GM13977 (cell line): Measurements from ENCODE around the gene MCF2L.

Experiments used
- DNase-seq: peaks from one replicate; pipeline ENCODE4 v3.0.0; 2012; ENCODE audit warnings: low spot score
- in situ Hi-C: fragments of 300-500 bp; cut with MboI; formaldehyde crosslinking; loops from one replicate; pipeline ENCODE4 v1.12.0; 2022; ENCODE audit warnings: low sequenced_read_pairs, low pct_unique_long_range_greater_than_20kb, mixed read lengths, inconsistent platforms; ENCODE audit not compliant: unreplicated experiment
- TF ChIP-seq, protein P1 (sequence below): IDR thresholded peaks from 2 replicates; pipeline ENCODE4 v1.5.1; 2012; ENCODE audit warnings: mild to moderate bottlenecking, control low read depth; ENCODE audit not compliant: insufficient read depth; ENCODE audit errors: extremely low read depth, missing control alignments

Gene MCF2L

DNA sequence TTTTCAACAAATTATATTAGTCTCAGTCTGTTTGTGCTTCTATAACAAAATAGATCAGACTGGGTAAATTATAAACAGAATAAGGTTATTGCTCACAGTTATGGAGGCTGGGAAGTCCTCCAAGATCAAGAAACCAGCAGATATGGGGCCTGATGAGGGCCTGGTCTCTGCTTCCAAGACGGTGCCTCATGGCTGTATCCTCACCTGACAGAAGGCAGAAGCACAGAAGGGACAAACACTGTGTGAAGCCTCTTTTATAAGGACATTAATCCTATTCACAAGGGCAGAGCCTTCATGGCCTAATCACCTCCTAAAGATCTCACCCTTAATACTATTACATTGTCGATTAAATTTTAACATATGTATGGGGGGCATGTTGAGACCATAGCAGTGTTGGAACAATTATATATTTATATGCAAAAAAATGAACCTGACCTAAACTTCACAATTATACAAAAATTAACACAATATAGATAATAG, 166.3 kb downstream of the MCF2L start:
- TF ChIP-seq, protein P1, sequence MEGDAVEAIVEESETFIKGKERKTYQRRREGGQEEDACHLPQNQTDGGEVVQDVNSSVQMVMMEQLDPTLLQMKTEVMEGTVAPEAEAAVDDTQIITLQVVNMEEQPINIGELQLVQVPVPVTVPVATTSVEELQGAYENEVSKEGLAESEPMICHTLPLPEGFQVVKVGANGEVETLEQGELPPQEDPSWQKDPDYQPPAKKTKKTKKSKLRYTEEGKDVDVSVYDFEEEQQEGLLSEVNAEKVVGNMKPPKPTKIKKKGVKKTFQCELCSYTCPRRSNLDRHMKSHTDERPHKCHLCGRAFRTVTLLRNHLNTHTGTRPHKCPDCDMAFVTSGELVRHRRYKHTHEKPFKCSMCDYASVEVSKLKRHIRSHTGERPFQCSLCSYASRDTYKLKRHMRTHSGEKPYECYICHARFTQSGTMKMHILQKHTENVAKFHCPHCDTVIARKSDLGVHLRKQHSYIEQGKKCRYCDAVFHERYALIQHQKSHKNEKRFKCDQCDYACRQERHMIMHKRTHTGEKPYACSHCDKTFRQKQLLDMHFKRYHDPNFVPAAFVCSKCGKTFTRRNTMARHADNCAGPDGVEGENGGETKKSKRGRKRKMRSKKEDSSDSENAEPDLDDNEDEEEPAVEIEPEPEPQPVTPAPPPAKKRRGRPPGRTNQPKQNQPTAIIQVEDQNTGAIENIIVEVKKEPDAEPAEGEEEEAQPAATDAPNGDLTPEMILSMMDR, result no peak
- no peak for DNase-seq
- in situ Hi-C loops, result no loop called here

DNA sequence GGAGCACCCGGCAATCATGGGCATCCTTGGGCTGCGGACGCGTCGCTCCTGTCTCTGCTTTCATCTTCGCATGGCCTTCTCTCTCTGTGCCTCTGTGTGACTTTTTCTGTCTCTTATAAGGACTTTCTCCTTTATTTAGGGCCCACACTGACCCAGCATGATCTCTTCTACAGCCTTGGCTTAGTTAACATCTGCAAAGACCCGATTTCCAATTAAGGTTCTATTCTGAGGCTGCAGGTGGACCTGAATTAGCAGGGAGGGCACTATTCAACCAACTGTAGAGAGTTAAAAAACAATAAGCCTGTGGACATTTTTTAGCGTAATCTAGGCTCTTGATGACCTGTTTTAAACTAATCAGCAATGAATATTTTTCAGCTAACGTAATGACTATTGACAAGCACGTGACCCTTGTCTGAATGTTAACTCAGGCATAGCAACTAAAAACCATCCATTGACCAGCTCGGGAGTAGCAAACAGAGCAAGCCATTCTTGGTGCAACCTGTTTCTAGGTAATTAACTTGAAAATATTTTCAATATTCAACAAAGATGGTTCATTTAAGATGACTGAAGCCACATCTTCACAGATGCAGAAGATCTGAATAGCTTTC, 168.8 kb downstream of the MCF2L start:
- TF ChIP-seq, protein P1, result no peak
- in situ Hi-C loops, result no loop called here
- DNase-seq, result no peak

DNA sequence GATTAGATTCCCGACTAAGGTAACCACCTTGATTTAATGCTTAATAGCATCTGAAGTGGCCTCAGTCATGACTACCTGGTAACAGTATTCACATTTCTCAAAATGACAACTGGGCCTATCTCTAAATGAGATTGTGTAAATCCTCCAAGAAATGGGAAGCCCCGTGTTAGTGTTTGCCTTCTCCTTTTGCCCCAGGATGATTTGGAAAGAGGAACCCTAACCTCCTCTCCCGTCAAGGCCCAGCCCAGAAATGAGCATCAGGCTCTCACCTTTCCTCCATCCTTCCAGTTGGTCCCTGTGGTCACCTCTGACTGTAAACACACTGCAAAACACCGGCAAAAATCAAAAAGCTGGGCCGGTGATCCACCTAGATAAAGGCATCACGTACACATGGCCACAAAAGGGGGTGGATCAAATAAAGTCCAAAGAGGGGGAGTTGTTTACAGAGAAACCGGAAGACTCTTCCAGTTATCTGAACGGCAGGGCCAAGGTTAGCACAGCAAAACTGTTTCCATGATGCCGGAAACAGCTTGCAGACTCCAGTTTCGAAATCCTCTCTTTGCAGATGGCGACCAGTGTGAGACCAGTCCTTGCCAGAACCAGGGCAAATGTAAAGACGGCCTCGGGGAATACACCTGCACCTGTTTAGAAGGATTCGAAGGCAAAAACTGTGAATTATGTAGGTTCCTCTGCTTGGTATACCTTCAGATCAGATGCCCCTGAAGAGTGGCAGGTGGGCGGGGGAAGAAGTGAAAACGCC, 170.0 kb downstream of the MCF2L start:
- TF ChIP-seq, protein P1, result no peak
- in situ Hi-C loops, result no loop called here
- DNase-seq, result no peak

DNA sequence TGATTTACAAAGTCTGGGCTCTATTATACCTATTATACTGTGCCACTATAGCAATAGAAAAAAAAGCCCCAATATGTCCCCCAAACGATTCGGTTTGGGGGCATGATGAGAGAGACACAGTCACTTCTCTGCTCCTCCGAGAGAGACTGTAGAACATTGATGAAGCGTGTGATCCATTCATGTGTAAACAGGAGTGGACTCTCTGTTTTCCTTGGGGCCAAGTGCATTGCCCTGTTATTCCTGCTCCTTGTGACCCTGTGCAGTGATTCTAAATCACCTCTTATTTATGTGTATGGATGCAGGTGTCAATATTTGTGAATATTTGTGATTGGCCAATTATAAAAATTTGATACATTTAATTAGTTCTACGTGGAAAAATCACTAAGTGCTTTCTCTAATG, 170.6 kb downstream of the MCF2L start:
- TF ChIP-seq, protein P1, result no peak
- in situ Hi-C loops, result no loop called here
- DNase-seq, result no peak

DNA sequence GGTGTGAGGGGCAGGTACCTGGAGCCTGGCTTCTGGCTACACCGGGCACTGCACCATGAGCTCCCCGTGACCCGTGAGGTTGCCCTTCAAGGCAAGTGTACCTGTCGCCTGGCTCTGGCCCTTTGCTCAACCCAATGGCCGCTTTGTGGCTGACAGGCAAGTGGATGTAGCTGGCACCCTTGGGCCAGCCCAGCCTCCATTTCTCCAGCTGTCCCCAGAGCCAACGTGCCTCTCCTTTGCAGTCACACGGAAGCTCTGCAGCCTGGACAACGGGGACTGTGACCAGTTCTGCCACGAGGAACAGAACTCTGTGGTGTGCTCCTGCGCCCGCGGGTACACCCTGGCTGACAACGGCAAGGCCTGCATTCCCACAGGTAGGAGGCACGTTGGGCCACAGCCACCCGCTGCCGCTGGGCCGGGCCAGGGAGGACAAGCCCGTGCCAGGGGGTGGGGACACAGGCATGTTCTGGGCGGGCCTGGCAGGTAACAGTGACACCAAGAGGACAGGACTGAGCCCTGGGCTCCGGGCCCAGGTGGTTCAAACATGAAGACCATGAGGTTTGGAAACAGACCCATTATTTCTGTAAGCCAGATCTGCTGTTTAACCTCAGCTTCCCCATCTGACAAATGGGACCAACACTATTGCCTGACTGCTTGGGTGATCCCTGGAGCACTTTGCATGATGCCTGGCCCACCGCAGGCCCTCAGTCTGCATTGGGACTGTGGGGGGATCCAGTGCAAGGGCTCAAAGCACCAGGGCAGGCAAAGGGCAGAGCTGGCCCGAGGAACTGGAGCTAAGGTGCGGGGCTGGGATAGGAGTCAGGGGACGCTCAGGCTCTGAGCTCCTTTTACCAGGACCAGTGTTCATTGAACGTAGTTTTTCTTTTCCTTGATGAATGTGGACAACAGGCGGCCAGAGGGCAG, 171.9 kb downstream of the MCF2L start:
- TF ChIP-seq, protein P1, result no peak
- no peak for DNase-seq

DNA sequence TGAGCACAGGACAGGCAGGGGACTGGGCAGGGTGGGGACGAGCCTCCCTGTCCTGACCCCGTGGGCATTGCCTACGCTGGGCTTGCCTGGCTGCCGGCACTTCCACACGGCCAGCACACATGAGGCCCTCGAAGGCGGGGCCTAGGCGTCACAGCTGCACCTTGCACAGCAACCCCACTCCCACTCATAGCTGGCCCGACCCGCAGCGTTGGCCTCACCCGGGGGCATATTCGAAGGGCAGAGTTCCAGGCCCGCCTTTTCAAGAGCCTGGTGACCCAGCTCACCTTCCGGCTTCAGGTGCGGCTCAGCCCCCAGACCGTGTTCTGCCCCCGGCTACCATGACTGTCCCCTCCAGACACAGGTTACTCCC, 172.6 kb downstream of the MCF2L start:
- no peak for DNase-seq
- in situ Hi-C loops, result no loop called here
- TF ChIP-seq, protein P1, result no peak

More for the DNA sequence above, 171.9 kb downstream of the MCF2L start:
- in situ Hi-C loops, result no loop called here
